K562 (cell line): ENCODE results near the gene MXRA7. TPM values are rescaled to one million over a fixed set of nuclear protein-coding genes. Genes with fewer than 3 reads are reported as not detected.

Experiments used
- CAMTA2 ChIP-seq: fragments of 250-450 bp; sonication (Bioruptor Pico); conservative IDR thresholded peaks from 2 replicates; pipeline ENCODE4 v1.5.1; 2022
- CSDE1 ChIP-seq, 2 experiments: fragments of 450-650 bp; IDR thresholded peaks; 2 replicates each; pipeline ENCODE4 v1.6.1; 2016; ENCODE audit warnings: mild to moderate bottlenecking in 1 of 2
- CTBP1 ChIP-seq: fragments of 450-650 bp; IDR thresholded peaks from 2 replicates; pipeline ENCODE4 v1.6.1; 2016; ENCODE audit warnings: borderline replicate concordance
- FOXK1 ChIP-seq: sonication (generic); formaldehyde crosslinking; IDR thresholded peaks from 2 replicates; pipeline ENCODE4 v1.8.0; 2022; ENCODE audit warnings: missing genetic modification reagents, mild to moderate bottlenecking, borderline replicate concordance
- GATAD2B ChIP-seq: fragments of 450-650 bp; IDR thresholded peaks from 2 replicates; pipeline ENCODE4 v1.6.1; 2017; ENCODE audit warnings: mild to moderate bottlenecking, borderline replicate concordance
- HOXB6 ChIP-seq: fragments of 250-450 bp; sonication (Bioruptor Pico); IDR thresholded peaks from 2 replicates; pipeline ENCODE4 v1.5.1; 2022; ENCODE audit warnings: mild to moderate bottlenecking, borderline replicate concordance
- LARP7 ChIP-seq: fragments of 450-650 bp; IDR thresholded peaks from 2 replicates; pipeline ENCODE4 v1.6.1; 2016
- MCM5 ChIP-seq: fragments of 450-650 bp; IDR thresholded peaks from 2 replicates; pipeline ENCODE4 v1.6.1; 2016; ENCODE audit warnings: low read depth
- POLR2AphosphoS2 ChIP-seq: IDR thresholded peaks from 2 replicates; pipeline ENCODE4 v1.6.1; 2012; ENCODE audit warnings: low read length, improper control_type of control experiment
- RBBP5 ChIP-seq: fragments of 200-600 bp; sonication (generic); IDR thresholded peaks from 2 replicates; pipeline ENCODE4 v1.6.1; 2012; ENCODE audit warnings: borderline replicate concordance, mild to moderate bottlenecking, low read length, control low read depth, inconsistent platforms; ENCODE audit not compliant: insufficient read depth, poor library complexity, severe bottlenecking
- SMARCA4 ChIP-seq: fragments of 450-650 bp; IDR thresholded peaks from 2 replicates; pipeline ENCODE4 v1.6.1; 2016
- SMARCC2 ChIP-seq: fragments of 450-650 bp; IDR thresholded peaks from 2 replicates; pipeline ENCODE4 v1.6.1; 2017; ENCODE audit warnings: antibody characterized with exemption, moderate library complexity, mild to moderate bottlenecking, low read depth
- TFAP4 ChIP-seq: sonication (generic); formaldehyde crosslinking; IDR thresholded peaks from 2 replicates; pipeline ENCODE4 v1.8.0; 2022; ENCODE audit warnings: missing genetic modification reagents, mild to moderate bottlenecking, moderate library complexity, borderline replicate concordance
- ZBTB5 ChIP-seq: fragments of 450-650 bp; IDR thresholded peaks from 2 replicates; pipeline ENCODE4 v1.6.1; 2017; ENCODE audit warnings: antibody characterized with exemption
- ZNF239 ChIP-seq: fragments of 250-450 bp; sonication (Bioruptor Pico); IDR thresholded peaks from 2 replicates; pipeline ENCODE4 v1.4.0; 2020; ENCODE audit warnings: mild to moderate bottlenecking
- polyA plus RNA-seq, 8 experiments: library from polyadenylated mRNA; depleted of rRNA in 4 of 8; stranded (reverse) in 5 of 8; unstranded in 3 of 8; fragments of >200 nt; fragmentation: Nextera tagmentation in 2 of 8; fragmentation: Illumina TruSeq in 1 of 8; extraction: Ambion mirVana in 2 of 8; extraction: Trizol in 1 of 8; gene quantifications; 2 replicates each; pipeline versions ENCODE4 v1.2.1 to v1.2.3, GENCODE V29; 2011 to 2014; ENCODE audit warnings: inconsistent platforms in 1 of 8, missing spikeins in 1 of 8
- total RNA-seq, 7 experiments: library from RNA; depleted of rRNA in 6 of 7; stranded (reverse); fragments of >200 nt in 6 of 7; fragmentation: Illumina TruSeq in 2 of 7; extraction: Trizol in 2 of 7; gene quantifications; 2 replicates each; pipeline versions ENCODE4 v1.2.1 to v1.2.3, GENCODE V29; 2011 to 2021; ENCODE audit warnings: low replicate concordance in 1 of 7
- TF ChIP-seq, protein P1 (sequence below): sonication (generic); formaldehyde crosslinking; IDR thresholded peaks from 2 replicates; pipeline ENCODE4 v1.8.0; 2022; ENCODE audit warnings: mild to moderate bottlenecking, missing genetic modification reagents
- TF ChIP-seq, protein P2 (sequence below): fragments of 450-650 bp; IDR thresholded peaks from 2 replicates; pipeline ENCODE4 v1.6.1; 2016; ENCODE audit warnings: missing biosample characterization, missing genetic modification characterization

The MXRA7 gene
- total and polyA plus RNA-seq, 9 of the 15 experiments (the other 6 are each of a cell fraction or from before 2014, with no cell fraction given): 2.6 to 38.4 (median 14.3) TPM

GRCh38 chr17:76681222-76682137 is 29.3 kb downstream of the MXRA7 start (continued):
- TF ChIP-seq, protein P1, sequence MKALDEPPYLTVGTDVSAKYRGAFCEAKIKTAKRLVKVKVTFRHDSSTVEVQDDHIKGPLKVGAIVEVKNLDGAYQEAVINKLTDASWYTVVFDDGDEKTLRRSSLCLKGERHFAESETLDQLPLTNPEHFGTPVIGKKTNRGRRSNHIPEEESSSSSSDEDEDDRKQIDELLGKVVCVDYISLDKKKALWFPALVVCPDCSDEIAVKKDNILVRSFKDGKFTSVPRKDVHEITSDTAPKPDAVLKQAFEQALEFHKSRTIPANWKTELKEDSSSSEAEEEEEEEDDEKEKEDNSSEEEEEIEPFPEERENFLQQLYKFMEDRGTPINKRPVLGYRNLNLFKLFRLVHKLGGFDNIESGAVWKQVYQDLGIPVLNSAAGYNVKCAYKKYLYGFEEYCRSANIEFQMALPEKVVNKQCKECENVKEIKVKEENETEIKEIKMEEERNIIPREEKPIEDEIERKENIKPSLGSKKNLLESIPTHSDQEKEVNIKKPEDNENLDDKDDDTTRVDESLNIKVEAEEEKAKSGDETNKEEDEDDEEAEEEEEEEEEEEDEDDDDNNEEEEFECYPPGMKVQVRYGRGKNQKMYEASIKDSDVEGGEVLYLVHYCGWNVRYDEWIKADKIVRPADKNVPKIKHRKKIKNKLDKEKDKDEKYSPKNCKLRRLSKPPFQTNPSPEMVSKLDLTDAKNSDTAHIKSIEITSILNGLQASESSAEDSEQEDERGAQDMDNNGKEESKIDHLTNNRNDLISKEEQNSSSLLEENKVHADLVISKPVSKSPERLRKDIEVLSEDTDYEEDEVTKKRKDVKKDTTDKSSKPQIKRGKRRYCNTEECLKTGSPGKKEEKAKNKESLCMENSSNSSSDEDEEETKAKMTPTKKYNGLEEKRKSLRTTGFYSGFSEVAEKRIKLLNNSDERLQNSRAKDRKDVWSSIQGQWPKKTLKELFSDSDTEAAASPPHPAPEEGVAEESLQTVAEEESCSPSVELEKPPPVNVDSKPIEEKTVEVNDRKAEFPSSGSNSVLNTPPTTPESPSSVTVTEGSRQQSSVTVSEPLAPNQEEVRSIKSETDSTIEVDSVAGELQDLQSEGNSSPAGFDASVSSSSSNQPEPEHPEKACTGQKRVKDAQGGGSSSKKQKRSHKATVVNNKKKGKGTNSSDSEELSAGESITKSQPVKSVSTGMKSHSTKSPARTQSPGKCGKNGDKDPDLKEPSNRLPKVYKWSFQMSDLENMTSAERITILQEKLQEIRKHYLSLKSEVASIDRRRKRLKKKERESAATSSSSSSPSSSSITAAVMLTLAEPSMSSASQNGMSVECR (CRISPR knock-in tag): no peak
- TF ChIP-seq TFAP4 (CRISPR knock-in tag) (peak; percentile 38; the same call in 1 of the 2 replicates), ZNF239 (CRISPR knock-in tag) (no peak), SMARCC2 (no peak), MCM5 (no peak), CSDE1 (IDR thresholded peaks at IDR 0.05) (no peak), POLR2AphosphoS2 (no peak), SMARCA4 (no peak), LARP7 (no peak), CAMTA2 (CRISPR knock-in tag) (no peak), CTBP1 (0 out of 2 replicates have a peak, but pooled peaks have one; percentile 14), FOXK1 (no peak), HOXB6 (CRISPR knock-in tag) (no peak), RBBP5 (no peak), ZBTB5 (no peak), GATAD2B (no peak)
- TF ChIP-seq, protein P2, sequence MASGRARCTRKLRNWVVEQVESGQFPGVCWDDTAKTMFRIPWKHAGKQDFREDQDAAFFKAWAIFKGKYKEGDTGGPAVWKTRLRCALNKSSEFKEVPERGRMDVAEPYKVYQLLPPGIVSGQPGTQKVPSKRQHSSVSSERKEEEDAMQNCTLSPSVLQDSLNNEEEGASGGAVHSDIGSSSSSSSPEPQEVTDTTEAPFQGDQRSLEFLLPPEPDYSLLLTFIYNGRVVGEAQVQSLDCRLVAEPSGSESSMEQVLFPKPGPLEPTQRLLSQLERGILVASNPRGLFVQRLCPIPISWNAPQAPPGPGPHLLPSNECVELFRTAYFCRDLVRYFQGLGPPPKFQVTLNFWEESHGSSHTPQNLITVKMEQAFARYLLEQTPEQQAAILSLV (tag): no peak
